ENCODE data around the gene SCUBE3.

The SCUBE3 gene

DNA sequence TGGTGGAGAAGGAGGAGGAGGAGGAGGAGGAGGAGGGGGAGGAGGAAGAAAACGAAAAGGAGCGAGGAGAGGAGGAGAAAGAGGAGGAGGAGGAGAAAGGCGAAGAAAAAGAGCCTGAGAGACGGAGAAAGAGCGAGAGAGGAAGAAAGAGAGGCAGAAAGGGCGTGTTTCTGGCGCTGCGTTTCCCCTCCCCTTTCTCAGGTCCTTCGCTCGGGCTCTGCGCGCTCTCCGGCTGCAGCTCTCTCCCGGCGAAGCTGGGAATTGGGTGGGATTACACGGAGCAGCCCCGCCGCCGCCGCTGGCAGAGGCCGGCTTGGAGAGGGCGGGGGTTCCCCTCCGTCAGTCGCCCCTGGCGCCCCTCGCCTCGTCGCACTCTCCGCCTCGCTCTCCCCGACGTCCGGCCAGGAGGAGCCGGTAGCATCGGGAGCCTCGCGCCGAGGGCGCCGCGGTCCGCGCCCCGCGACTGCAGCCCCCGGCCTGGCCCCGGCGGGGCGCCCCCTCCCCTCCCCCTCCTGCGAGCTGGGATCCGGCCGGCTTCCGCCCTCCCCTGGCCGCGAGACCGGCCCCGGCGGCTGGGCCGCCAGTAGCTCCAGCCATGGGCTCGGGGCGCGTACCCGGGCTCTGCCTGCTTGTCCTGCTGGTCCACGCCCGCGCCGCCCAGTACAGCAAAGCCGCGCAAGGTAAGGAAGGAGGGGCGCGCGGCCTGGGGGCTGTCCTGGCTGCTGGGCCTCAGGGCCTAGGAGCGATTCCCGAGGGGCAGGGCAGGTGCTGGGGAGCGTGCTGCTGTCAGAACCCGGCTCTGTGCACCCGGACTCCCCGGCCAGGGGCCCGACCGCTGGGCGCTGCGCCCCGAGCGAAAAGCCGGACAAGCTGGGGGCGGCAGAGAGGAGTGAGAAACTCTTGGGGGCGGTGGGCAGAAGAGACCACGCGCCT is at the start of gene SCUBE3:
Gene SCUBE3, plus strand, starts transcription at position 133 of the 933 bp plus-strand sequence. Its CDS starts 463 bp downstream, at position 596.
- peak within 1 kb of the TSS; percentile 52 for H3K4me3 ChIP-seq (ENCODE audit: low read depth, low read length)
- TF ChIP-seq, protein P1, sequence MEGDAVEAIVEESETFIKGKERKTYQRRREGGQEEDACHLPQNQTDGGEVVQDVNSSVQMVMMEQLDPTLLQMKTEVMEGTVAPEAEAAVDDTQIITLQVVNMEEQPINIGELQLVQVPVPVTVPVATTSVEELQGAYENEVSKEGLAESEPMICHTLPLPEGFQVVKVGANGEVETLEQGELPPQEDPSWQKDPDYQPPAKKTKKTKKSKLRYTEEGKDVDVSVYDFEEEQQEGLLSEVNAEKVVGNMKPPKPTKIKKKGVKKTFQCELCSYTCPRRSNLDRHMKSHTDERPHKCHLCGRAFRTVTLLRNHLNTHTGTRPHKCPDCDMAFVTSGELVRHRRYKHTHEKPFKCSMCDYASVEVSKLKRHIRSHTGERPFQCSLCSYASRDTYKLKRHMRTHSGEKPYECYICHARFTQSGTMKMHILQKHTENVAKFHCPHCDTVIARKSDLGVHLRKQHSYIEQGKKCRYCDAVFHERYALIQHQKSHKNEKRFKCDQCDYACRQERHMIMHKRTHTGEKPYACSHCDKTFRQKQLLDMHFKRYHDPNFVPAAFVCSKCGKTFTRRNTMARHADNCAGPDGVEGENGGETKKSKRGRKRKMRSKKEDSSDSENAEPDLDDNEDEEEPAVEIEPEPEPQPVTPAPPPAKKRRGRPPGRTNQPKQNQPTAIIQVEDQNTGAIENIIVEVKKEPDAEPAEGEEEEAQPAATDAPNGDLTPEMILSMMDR (IDR thresholded peaks at IDR 0.05; ENCODE audit: low read depth, low read length), result no peak
- DNase-seq (ENCODE audit: low read depth, low spot score), result peak; percentile 34
- in situ Hi-C loops (cut with HindIII; ENCODE audit: low sequenced_read_pairs), result no loop called here

DNA sequence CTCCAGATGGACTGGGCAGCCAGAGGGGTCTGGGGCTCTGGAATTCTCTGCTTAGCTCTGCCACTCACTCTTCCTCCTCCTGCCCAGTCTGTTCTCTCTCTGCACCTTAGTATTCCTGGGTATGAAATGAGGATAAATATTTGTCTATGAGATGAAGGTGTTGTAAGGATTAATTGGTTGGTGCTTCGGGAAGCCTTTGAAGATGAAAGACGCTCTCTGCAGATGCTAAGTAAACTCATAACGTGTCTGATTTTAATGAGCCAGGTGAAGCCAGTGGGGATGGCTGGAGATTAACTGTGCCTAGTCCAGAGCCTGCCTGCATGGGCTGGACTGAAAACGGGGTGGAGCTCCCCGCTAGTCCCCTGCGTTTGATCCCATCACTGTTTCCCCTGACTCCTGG is 49.5 kb upstream of the SCUBE3 start:
- TF ChIP-seq, protein P1 (IDR thresholded peaks at IDR 0.05; ENCODE audit: low read depth, low read length), result no peak
- in situ Hi-C loops (cut with HindIII; ENCODE audit: low sequenced_read_pairs), result no loop called here
- no peak for DNase-seq (ENCODE audit: low read depth, low spot score)

DNA sequence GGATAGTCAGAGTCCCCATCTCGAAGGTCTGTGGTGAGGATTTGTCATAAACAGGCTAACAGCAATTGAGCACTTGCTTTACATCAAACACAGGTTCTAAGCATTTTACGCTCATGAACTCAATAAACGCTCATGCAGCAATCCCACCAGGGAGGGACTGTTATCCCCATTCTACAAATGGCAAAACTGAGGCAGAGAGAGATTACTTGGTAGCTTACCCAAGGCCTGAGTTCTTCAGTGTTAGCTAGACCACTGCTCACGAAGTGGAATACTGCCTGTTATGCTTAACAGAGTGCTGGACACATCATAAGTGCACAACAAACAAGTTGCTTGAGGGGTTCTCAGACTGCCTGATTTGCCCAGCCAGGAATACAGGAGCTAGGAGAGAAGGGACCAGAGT is 48.9 kb upstream of the SCUBE3 start:
- in situ Hi-C loops (cut with HindIII; ENCODE audit: low sequenced_read_pairs), result no loop called here
- TF ChIP-seq, protein P1 (IDR thresholded peaks at IDR 0.05; ENCODE audit: low read depth, low read length), result no peak
- H3K4me3 ChIP-seq (ENCODE audit: low read depth, low read length), result no peak overlapping the region
- no peak for DNase-seq (ENCODE audit: low read depth, low spot score)

More for the DNA sequence above, 49.5 kb upstream of the SCUBE3 start:
- H3K4me3 ChIP-seq (ENCODE audit: low read depth, low read length), result no peak overlapping the region

DNA sequence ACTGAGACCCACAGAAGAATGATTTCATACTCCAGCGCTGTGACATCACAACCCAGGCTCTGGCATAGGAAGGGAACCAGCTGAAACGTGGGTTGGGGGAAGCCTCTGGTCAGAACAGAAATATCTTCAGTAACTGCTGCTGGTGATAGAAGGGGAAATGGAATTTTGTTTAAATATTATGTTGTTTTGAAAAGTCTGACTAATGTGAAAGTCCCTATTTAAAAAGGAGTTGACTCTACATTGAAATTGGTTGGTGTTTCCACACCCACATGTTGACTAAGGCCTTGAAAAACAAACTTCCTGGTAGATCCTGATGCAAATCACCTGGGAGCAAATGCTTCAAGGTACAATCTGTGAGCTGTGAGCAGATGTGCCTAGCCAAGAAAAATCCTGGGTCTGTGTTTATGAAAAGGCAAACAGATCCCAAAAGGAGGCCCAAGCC is 48.1 kb upstream of the SCUBE3 start:
- TF ChIP-seq, protein P1 (IDR thresholded peaks at IDR 0.05; ENCODE audit: low read depth, low read length), result no peak
- no peak for DNase-seq (ENCODE audit: low read depth, low spot score)
- in situ Hi-C loops (cut with HindIII; ENCODE audit: low sequenced_read_pairs), result no loop called here
- H3K4me3 ChIP-seq (ENCODE audit: low read depth, low read length), result no peak overlapping the region

DNA sequence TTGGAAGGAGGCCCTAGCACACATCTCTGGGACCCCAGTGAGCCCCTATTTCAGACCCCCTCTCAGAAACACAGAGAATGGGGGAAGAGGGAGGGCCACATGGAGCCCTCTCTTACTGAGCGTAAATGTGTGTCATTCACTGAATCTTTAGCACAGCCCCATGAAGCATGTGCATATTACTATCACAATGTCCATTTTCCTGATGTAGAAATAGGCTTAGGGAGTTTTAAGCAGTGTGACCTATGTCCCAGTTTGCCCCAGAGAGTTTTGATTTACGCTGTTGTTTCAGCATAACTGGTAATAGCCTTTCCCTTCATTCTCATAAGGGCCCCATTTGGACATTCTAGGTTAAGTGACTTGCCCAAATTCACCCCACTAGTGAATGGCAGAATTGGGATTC is 47.6 kb upstream of the SCUBE3 start:
- in situ Hi-C loops (cut with HindIII; ENCODE audit: low sequenced_read_pairs), result no loop called here
- no peak for DNase-seq (ENCODE audit: low read depth, low spot score)
- no peak overlapping the region for H3K4me3 ChIP-seq (ENCODE audit: low read depth, low read length)
- TF ChIP-seq, protein P1 (IDR thresholded peaks at IDR 0.05; ENCODE audit: low read depth, low read length), result no peak

DNA sequence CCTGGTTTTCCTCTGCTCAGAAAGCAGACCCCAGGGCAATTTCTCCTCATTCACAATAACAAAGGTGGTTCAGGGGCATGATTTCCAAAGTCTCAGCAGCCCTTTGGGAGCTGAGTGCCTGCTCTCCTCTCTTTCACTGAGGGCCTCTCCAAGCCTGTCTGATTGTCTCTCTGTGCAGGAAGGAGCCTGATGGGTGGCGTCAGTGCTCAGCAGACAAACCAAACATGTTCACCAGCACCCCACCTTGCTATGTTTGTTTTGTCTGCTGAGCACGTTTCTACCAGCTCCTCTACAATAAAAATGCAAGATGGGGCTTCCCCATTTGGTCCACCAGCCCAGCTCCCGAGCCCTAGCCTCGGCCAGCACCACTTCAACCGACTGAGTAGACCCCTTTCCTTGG is 47.2 kb upstream of the SCUBE3 start:
- no peak for DNase-seq (ENCODE audit: low read depth, low spot score)
- in situ Hi-C loops (cut with HindIII; ENCODE audit: low sequenced_read_pairs), result no loop called here
- TF ChIP-seq, protein P1 (IDR thresholded peaks at IDR 0.05; ENCODE audit: low read depth, low read length), result no peak
- no peak overlapping the region for H3K4me3 ChIP-seq (ENCODE audit: low read depth, low read length)
